ENCODE results near the gene SNX17.
A peak's percentile ranks its signal among the peaks of the same experiment; 100 is the strongest.

Gene SNX17

DNA sequence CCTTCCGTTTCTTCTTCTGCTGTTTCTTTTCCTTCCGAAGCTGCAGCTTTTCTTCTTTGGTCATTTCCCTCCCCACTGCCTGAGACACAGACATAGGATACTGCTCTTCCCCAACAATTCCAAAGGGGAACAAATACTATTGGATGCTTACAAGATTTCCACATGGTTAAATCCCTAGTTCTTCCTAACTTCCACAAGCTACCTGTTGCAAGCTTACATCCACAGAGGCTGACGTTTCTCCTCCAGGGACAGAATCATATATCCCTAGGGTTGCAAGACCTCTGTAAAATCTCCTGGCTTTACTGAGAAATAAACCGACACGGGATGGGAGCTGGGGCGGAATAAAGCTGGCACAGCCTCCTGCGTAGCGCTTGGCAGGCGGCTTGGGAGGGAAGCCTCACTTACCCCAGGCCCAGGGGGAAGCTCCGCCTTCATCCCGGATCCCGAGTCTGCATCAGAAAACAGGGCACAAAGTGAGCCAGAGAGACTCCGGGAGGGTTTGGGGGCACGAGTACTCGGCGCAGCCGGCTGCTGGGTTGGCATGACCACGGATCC, 868 bp upstream of the SNX17 start:
- Histone ChIP-seq H3K4me1 (ENCODE audit: control insufficient read depth, insufficient read depth, low read length) (peaks cover 14% of the 10 kb centered on the region), H3K36me3 (ENCODE audit: control insufficient read depth, insufficient read depth, low read length) (peaks cover 42% of the 10 kb centered on the region), H3K4me3 (ENCODE audit: insufficient read depth, low read depth, low read length) (peak overlapping the region; percentile 88), H3K27me3 (ENCODE audit: control insufficient read depth, insufficient read depth, low read length, poor library complexity, severe bottlenecking) (no peaks in the 10 kb centered on the region), H3K27ac (ENCODE audit: insufficient read depth, low read depth, low read length, poor library complexity, severe bottlenecking) (peak overlapping the region; percentile 69), H3K9me3 (ENCODE audit: control insufficient read depth, low read length) (no peaks in the 10 kb centered on the region)
- 7% methylated on average over 18 of the region's 18 CpGs for WGBS, 2 experiments

DNA sequence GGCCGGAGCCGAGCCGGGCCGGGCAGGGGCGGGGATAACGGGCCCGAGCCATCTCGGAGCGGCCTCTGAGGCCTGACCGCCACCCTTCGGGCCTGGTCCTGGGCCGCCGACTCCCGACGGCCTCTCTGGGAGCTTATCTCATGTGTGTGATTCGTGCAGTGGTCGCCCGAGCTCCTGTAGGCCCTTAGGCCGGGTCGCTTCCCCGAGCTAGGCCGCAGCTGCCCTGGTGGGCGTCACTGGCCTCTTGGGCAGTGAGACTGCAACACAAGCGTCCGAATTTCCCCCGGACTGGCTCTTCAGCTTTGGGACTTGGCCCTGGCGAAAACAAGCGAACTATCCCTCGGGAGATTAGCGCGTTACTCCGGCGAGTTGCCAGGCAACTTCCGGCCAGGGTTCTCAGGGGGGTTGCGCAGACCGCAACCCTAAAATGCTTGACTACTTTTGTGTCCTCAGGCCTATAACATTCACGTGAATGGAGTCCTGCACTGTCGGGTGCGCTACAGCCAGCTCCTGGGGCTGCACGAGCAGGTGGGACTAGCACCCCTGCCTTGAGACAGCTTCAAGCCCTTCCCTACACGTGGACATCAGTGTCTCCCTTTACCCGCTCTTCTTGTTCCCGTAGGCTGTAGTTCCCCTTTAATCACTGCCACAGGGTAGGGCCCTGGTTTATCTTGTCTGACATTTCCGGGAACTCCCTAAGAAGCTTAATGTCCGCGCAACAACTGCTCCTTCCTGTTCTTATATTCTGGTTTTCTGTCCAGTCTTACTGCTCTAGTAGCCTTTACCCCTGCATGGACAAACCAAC, 602 bp downstream of the SNX17 start:
- H3K36me3 ChIP-seq (ENCODE audit: control insufficient read depth, insufficient read depth, low read length) = peaks cover 48% of the 10 kb centered on the region

DNA sequence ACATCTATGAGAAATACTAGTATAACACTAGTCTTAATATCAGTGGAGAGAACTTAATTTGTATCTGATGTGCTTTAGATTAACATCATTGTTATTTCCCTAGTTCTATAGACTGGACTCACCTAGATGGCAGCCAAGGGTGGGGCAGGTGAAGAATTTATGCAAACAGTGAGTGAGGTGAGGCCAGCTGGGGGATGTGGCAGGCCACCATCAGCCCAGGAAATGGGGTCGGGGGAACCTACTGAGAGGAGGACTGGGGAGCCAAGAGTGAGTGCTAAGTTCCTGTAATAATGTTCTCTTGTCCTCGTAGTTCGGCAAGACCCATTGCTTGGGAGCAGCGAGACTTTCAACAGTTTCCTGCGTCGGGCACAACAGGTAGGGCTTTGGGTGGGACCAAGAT, 2.5 kb downstream of the SNX17 start:
- Histone ChIP-seq H3K27me3 (ENCODE audit: control insufficient read depth, insufficient read depth, low read length, poor library complexity, severe bottlenecking) (no peaks in the 10 kb centered on the region), H3K4me3 (ENCODE audit: insufficient read depth, low read depth, low read length) (no peak overlapping the region), H3K9me3 (ENCODE audit: control insufficient read depth, low read length) (no peaks in the 10 kb centered on the region), H3K4me1 (ENCODE audit: control insufficient read depth, insufficient read depth, low read length) (peaks cover 14% of the 10 kb centered on the region), H3K36me3 (ENCODE audit: control insufficient read depth, insufficient read depth, low read length) (peaks cover 49% of the 10 kb centered on the region), H3K27ac (ENCODE audit: insufficient read depth, low read depth, low read length, poor library complexity, severe bottlenecking) (no peak overlapping the region)
- 95 to 96% methylated on average over 6 of the region's 6 CpGs for WGBS, 2 experiments

More for the DNA sequence above, 602 bp downstream of the SNX17 start:
- H3K9me3 ChIP-seq (ENCODE audit: control insufficient read depth, low read length) = no peaks in the 10 kb centered on the region
- peak overlapping the region; percentile 88 for H3K4me3 ChIP-seq (ENCODE audit: insufficient read depth, low read depth, low read length)
- H3K4me1 ChIP-seq (ENCODE audit: control insufficient read depth, insufficient read depth, low read length) = peaks cover 14% of the 10 kb centered on the region
- H3K27me3 ChIP-seq (ENCODE audit: control insufficient read depth, insufficient read depth, low read length, poor library complexity, severe bottlenecking) = no peaks in the 10 kb centered on the region
- peak overlapping the region; percentile 53 for H3K27ac ChIP-seq (ENCODE audit: insufficient read depth, low read depth, low read length, poor library complexity, severe bottlenecking)
- WGBS, 2 experiments = 5 to 6% methylated on average over 46 of the region's 46 CpGs

DNA sequence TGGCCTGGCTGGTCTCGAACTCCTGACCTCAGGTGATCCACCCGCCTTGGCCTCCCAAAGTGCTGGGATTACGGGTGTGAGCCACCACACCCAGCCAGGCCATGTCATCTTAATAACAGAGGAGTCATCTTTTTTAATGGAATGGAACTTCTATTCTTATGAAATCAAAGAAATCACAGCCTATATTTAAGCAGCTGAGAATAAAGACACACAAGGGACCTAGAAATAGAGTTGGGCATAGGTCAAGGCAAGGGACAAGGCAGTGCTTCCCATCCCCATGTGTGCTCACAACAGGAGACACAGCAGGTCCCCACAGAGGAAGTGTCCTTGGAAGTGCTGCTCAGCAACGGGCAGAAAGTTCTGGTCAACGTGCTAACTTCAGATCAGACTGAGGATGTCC, 3.2 kb downstream of the SNX17 start:
- Histone ChIP-seq H3K4me3 (ENCODE audit: insufficient read depth, low read depth, low read length) (no peak overlapping the region), H3K27ac (ENCODE audit: insufficient read depth, low read depth, low read length, poor library complexity, severe bottlenecking) (no peak overlapping the region), H3K36me3 (ENCODE audit: control insufficient read depth, insufficient read depth, low read length) (peaks cover 52% of the 10 kb centered on the region), H3K4me1 (ENCODE audit: control insufficient read depth, insufficient read depth, low read length) (peaks cover 17% of the 10 kb centered on the region), H3K9me3 (ENCODE audit: control insufficient read depth, low read length) (no peaks in the 10 kb centered on the region), H3K27me3 (ENCODE audit: control insufficient read depth, insufficient read depth, low read length, poor library complexity, severe bottlenecking) (no peaks in the 10 kb centered on the region)
- 91 to 96% methylated on average over 5 of the region's 5 CpGs for WGBS, 2 experiments

DNA sequence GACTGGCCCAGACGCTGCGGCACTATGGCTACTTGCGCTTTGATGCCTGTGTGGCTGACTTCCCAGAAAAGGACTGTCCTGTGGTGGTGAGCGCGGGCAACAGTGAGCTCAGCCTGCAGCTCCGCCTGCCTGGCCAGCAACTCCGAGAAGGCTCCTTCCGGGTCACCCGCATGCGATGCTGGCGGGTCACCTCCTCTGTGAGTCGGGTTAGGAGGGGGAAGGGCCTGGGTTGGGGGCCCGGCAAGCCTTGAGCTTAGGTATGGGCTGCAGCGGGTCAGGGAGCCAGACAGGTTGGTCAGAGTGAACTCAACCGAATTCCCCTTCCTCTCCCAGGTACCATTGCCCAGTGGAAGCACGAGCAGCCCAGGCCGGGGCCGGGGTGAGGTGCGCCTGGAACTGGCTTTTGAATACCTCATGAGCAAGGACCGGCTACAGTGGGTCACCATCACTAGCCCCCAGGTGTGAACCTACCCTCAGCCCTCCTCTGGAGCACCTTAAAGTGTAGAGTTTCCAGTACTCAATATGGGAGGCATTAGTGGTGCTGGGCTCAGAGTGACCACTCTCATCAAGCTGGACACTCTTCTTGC, 5.2 kb downstream of the SNX17 start:
- WGBS, 2 experiments = 95 to 96% methylated on average over 20 of the region's 20 CpGs
- Histone ChIP-seq H3K27me3 (ENCODE audit: control insufficient read depth, insufficient read depth, low read length, poor library complexity, severe bottlenecking) (no peaks in the 10 kb centered on the region), H3K36me3 (ENCODE audit: control insufficient read depth, insufficient read depth, low read length) (peaks cover 54% of the 10 kb centered on the region), H3K4me1 (ENCODE audit: control insufficient read depth, insufficient read depth, low read length) (peaks cover 18% of the 10 kb centered on the region), H3K9me3 (ENCODE audit: control insufficient read depth, low read length) (no peaks in the 10 kb centered on the region), H3K27ac (ENCODE audit: insufficient read depth, low read depth, low read length, poor library complexity, severe bottlenecking) (no peak overlapping the region), H3K4me3 (ENCODE audit: insufficient read depth, low read depth, low read length) (no peak overlapping the region)

DNA sequence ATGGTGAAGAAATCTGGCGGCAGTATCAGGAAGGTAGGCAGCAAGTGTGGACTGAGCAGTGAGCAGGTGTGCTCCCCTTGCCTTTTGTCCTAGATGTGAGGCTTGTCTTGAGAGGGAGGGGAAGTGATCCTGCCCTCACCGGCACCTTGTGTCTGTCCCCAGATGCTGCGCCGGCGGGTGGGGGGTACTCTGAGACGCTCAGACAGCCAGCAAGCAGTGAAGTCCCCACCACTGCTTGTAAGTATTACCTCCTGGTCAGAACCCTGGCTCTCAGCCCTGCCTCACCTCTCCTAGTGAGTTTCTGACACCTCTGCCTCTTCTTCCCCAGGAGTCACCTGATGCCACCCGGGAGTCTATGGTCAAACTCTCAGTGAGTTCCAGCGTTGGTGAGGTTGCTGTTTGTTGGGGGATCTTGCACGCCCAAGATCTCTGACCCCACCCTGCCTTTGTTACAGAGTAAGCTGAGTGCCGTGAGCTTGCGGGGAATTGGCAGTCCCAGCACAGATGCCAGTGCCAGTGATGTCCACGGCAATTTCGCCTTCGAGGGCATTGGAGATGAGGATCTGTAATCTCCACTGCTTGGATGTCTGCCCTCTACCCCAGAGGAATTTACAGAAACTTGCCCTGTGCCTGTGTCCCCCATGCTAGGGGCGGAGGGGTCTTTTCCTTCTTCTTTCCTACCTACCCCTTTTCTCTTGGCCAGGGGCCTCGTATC, 5.9 kb downstream of the SNX17 start:
- 96% methylated on average over 16 of the region's 16 CpGs for WGBS, 2 experiments
- H3K4me3 ChIP-seq (ENCODE audit: insufficient read depth, low read depth, low read length) = no peak overlapping the region
- peaks cover 18% of the 10 kb centered on the region for H3K4me1 ChIP-seq (ENCODE audit: control insufficient read depth, insufficient read depth, low read length)
- no peak overlapping the region for H3K27ac ChIP-seq (ENCODE audit: insufficient read depth, low read depth, low read length, poor library complexity, severe bottlenecking)
- H3K27me3 ChIP-seq (ENCODE audit: control insufficient read depth, insufficient read depth, low read length, poor library complexity, severe bottlenecking) = no peaks in the 10 kb centered on the region
- H3K36me3 ChIP-seq (ENCODE audit: control insufficient read depth, insufficient read depth, low read length) = peaks cover 56% of the 10 kb centered on the region
- H3K9me3 ChIP-seq (ENCODE audit: control insufficient read depth, low read length) = no peaks in the 10 kb centered on the region

DNA sequence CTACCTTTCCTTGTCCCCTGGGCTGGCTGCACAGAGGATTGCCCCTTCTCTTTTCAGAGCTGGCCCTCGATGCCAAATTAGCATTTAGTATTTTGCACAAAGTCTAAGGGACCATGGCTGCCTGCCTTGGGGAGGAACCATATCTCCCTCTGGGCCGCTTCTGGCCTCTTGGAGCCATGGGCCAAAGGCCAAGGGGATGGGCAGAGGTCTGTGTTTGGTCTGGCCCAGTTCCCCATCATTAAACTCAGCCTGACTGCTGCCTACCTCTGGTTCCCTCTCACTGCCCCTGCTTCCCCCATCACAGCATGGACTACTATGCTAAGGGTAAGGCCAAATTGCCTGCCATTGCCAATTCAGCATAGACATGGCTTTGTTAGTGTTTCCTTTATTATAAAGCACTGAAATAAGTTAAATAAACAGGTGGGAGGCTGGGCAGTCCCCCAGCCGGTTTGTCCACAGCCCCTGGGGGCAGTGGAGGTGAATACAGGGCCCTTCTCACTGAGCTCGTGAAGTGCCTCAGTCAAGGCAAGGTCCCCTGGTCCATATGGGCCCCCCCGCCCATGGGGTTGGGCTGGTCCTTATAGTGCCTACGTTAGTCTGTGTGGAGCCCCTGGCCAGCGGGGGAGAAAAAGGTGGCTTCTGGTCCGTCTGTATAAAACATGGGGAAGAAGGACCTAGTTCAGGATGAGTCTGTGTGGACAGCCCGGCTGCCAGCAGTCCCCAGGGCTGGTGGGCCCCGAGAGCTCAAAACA, 6.6 kb downstream of the SNX17 start:
- WGBS, 2 experiments = 83 to 85% methylated on average over 10 of the region's 10 CpGs
- Histone ChIP-seq H3K4me1 (ENCODE audit: control insufficient read depth, insufficient read depth, low read length) (peaks cover 16% of the 10 kb centered on the region), H3K27ac (ENCODE audit: insufficient read depth, low read depth, low read length, poor library complexity, severe bottlenecking) (no peak overlapping the region), H3K4me3 (ENCODE audit: insufficient read depth, low read depth, low read length) (no peak overlapping the region), H3K36me3 (ENCODE audit: control insufficient read depth, insufficient read depth, low read length) (peaks cover 63% of the 10 kb centered on the region), H3K9me3 (ENCODE audit: control insufficient read depth, low read length) (no peaks in the 10 kb centered on the region), H3K27me3 (ENCODE audit: control insufficient read depth, insufficient read depth, low read length, poor library complexity, severe bottlenecking) (no peaks in the 10 kb centered on the region)

DNA sequence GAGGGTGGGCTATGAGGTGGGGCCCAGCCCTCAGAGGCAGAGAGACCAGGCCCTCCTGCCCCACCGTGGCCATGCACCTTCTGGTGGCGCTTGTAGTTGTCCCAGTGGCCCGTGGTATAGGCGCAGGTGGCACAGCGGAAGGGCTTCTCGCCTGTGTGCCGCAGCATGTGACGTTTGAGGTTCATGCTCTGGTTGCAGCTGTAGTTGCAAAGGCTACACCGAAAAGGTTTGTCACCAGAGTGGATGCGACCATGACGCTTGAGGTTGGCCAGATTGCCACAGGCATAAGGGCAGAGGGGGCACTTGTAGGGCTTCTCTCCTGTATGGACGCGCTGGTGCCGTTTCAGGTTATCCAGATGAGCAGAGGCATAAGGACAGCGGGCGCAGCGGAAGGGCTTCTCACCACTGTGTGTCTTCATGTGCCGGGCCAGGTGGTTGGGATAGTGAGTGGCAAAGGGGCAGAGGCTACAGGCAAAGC, 7.2 kb downstream of the SNX17 start:
- no peak overlapping the region for H3K4me3 ChIP-seq (ENCODE audit: insufficient read depth, low read depth, low read length)
- no peak overlapping the region for H3K27ac ChIP-seq (ENCODE audit: insufficient read depth, low read depth, low read length, poor library complexity, severe bottlenecking)
- 95 to 97% methylated on average over 18 of the region's 18 CpGs for WGBS, 2 experiments
- H3K9me3 ChIP-seq (ENCODE audit: control insufficient read depth, low read length) = no peaks in the 10 kb centered on the region
- no peaks in the 10 kb centered on the region for H3K27me3 ChIP-seq (ENCODE audit: control insufficient read depth, insufficient read depth, low read length, poor library complexity, severe bottlenecking)
- peaks cover 68% of the 10 kb centered on the region for H3K36me3 ChIP-seq (ENCODE audit: control insufficient read depth, insufficient read depth, low read length)
- H3K4me1 ChIP-seq (ENCODE audit: control insufficient read depth, insufficient read depth, low read length) = peaks cover 16% of the 10 kb centered on the region

DNA sequence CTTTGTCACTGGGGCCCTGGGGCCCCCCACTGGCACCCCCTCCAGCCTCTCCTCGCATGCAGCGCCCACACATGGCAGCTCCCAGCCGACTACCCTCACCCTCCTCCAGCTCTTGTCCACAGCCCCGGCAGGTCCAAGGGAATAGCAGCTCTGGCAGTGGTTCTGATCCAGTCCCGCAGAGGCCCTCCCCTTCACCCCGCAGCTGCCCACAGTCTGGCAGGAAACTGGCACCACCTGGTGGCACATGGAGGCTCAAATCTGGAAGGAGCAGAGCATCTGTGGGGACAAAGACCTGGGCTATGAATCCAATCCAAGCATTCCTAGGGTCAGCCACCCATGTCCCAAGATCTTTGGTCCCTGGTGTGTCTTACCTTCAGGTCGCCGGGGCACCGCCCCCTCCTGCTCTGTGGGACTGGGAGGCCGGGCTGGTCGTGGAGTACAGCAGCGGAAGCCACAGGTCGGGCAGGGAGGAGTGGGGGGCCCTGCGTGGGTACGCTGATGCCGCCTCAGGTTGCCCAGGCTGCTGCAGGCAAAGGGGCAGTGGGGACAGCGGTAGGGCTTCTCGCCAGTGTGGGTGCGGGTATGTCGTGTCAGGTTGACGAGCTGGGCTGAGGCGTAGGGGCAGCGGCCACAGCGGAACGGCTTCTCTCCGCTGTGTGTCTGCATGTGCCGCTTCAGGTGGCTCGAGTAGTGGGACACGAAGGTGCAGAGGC, 7.8 kb downstream of the SNX17 start:
- Histone ChIP-seq H3K9me3 (ENCODE audit: control insufficient read depth, low read length) (no peaks in the 10 kb centered on the region), H3K27ac (ENCODE audit: insufficient read depth, low read depth, low read length, poor library complexity, severe bottlenecking) (no peak overlapping the region), H3K27me3 (ENCODE audit: control insufficient read depth, insufficient read depth, low read length, poor library complexity, severe bottlenecking) (no peaks in the 10 kb centered on the region), H3K4me1 (ENCODE audit: control insufficient read depth, insufficient read depth, low read length) (peaks cover 16% of the 10 kb centered on the region), H3K4me3 (ENCODE audit: insufficient read depth, low read depth, low read length) (peak overlapping the region; percentile 14), H3K36me3 (ENCODE audit: control insufficient read depth, insufficient read depth, low read length) (peaks cover 65% of the 10 kb centered on the region)
- 93% methylated on average over 29 of the region's 29 CpGs for WGBS, 2 experiments

All from ectodermal cell (in vitro differentiated cells).